Activated naive CD4-positive, alpha-beta T cell treated with anti-CD3 and anti-CD28 coated beads for 36 hours (primary cell): Measurements from ENCODE around the gene F11R. TPM values are rescaled to one million over a fixed set of nuclear protein-coding genes. Genes with fewer than 3 reads are reported as not detected.
"Not testable (repeated sequence)": the region's sequence is repeated elsewhere in the genome, so short reads cannot be mapped to it uniquely, and the experiment has no call there.

ENCODE experiments used
- CTCF ChIA-PET: fragments of 350-600 bp; sonication (Branson Sonifier 250); formaldehyde crosslinking; loops from one replicate; lab custom pipeline; 2021; ENCODE audit warnings: antibody characterized with exemption; lab: Charles Lee
- DNase-seq: peaks from one replicate; pipeline ENCODE4 v3.0.0-alpha.2; 2020
- H3K27ac Mint-ChIP-seq: one replicate; pipeline ENCODE4 v1.8.0; 2021; ENCODE audit warnings: mild to moderate bottlenecking, mixed read lengths
- H3K27me3 Mint-ChIP-seq: one replicate; pipeline ENCODE4 v1.8.0; 2021; ENCODE audit warnings: low read depth, mixed read lengths
- H3K36me3 Mint-ChIP-seq: one replicate; pipeline ENCODE4 v1.8.0; 2021; ENCODE audit warnings: low read depth, mixed read lengths
- H3K4me1 Mint-ChIP-seq: one replicate; pipeline ENCODE4 v1.8.0; 2021; ENCODE audit warnings: low read depth, mixed read lengths
- H3K4me3 Mint-ChIP-seq: one replicate; pipeline ENCODE4 v1.8.0; 2021; ENCODE audit warnings: mild to moderate bottlenecking, moderate library complexity, mixed read lengths
- H3K9me3 Mint-ChIP-seq: one replicate; pipeline ENCODE4 v1.8.0; 2021; ENCODE audit warnings: mixed read lengths
- intact Hi-C: fragments of 100-400 bp; cut with micrococcal nuclease; formaldehyde crosslinking; loops from one replicate; pipeline ENCODE4 v1.15.1; 2023
- total RNA-seq, 2 experiments: library from RNA; stranded (reverse); gene quantifications; one replicate each; pipeline ENCODE4 v1.2.3, GENCODE V29; 2021

F11R gene
- total RNA-seq, 2 experiments from 2014 or later, result 26.0 to 26.9 TPM

GRCh38 chr1:161008869-161009510, 12.0 kb downstream of the F11R start:
- no peak overlapping the region for H3K27ac Mint-ChIP-seq
- H3K36me3 Mint-ChIP-seq, result no peaks in the 10 kb centered on the region
- intact Hi-C loops, result no loop called here
- no peaks in the 10 kb centered on the region for H3K9me3 Mint-ChIP-seq
- no peaks in the 10 kb centered on the region for H3K27me3 Mint-ChIP-seq
- DNase-seq, result no peak
- CTCF ChIA-PET, result interaction anchor here (5.7 kb wide), 1 partner anchor 12 kb away, joined by 35 read pairs; no protein-coding TSS in a partner anchor
- no peak overlapping the region for H3K4me3 Mint-ChIP-seq
- H3K4me1 Mint-ChIP-seq, result peaks cover 22% of the 10 kb centered on the region

- H3K27ac Mint-ChIP-seq, result no peak overlapping the region
- H3K4me3 Mint-ChIP-seq, result no peak overlapping the region
- intact Hi-C loops, result no loop called here
- CTCF ChIA-PET, result interaction anchor here (0.6 to 5.7 kb wide), 2 partner anchors 11 to 930 kb away, joined by 5 to 35 read pairs; no protein-coding TSS in a partner anchor
- H3K9me3 Mint-ChIP-seq, result no peaks in the 10 kb centered on the region
- peaks cover 10% of the 10 kb centered on the region for H3K4me1 Mint-ChIP-seq
- no peaks in the 10 kb centered on the region for H3K27me3 Mint-ChIP-seq
- H3K36me3 Mint-ChIP-seq, result no peaks in the 10 kb centered on the region
- no peak for DNase-seq
Measured at GRCh38 chr1:161007369-161007768, 13.6 kb downstream of the F11R start.

- H3K27me3 Mint-ChIP-seq, result no peaks in the 10 kb centered on the region
- H3K36me3 Mint-ChIP-seq, result no peaks in the 10 kb centered on the region
- intact Hi-C loops, result no loop called here
- no peaks in the 10 kb centered on the region for H3K9me3 Mint-ChIP-seq
- no peak overlapping the region for H3K4me3 Mint-ChIP-seq
- no peak overlapping the region for H3K27ac Mint-ChIP-seq
- CTCF ChIA-PET, result interaction anchor here (5.7 kb wide), 1 partner anchor 10 kb away, joined by 35 read pairs; no protein-coding TSS in a partner anchor
- DNase-seq, result no peak
- H3K4me1 Mint-ChIP-seq, result peaks cover 9% of the 10 kb centered on the region
Measured at GRCh38 chr1:161006563-161006962, 14.4 kb downstream of the F11R start.

- CTCF ChIA-PET, result interaction anchor here (1.4 kb wide), 1 partner anchor 138 kb away, joined by 5 read pairs; no protein-coding TSS in a partner anchor
- intact Hi-C loops, result no loop called here
- no peak for DNase-seq
- H3K9me3 Mint-ChIP-seq, result no peaks in the 10 kb centered on the region
- peaks cover 4% of the 10 kb centered on the region for H3K4me1 Mint-ChIP-seq
- H3K27me3 Mint-ChIP-seq, result no peaks in the 10 kb centered on the region
- H3K27ac Mint-ChIP-seq, result no peak overlapping the region
- H3K36me3 Mint-ChIP-seq, result no peaks in the 10 kb centered on the region
- no peak overlapping the region for H3K4me3 Mint-ChIP-seq
Measured at GRCh38 chr1:161001525-161001924, 19.4 kb downstream of the F11R start.

- no peak overlapping the region for H3K4me3 Mint-ChIP-seq
- no peak overlapping the region for H3K27ac Mint-ChIP-seq
- peaks cover 4% of the 10 kb centered on the region for H3K4me1 Mint-ChIP-seq
- H3K9me3 Mint-ChIP-seq, result no peaks in the 10 kb centered on the region
- H3K36me3 Mint-ChIP-seq, result no peaks in the 10 kb centered on the region
- CTCF ChIA-PET, result interaction anchor here (1.3 to 1.5 kb wide), 4 partner anchors 9 to 139 kb away, joined by 4 to 9 read pairs (median 6); partner anchors contain the start of gene KLHDC9
- H3K27me3 Mint-ChIP-seq, result no peaks in the 10 kb centered on the region
- intact Hi-C loops, result no loop called here
- no peak for DNase-seq
Measured at GRCh38 chr1:161000736-161001480, 20.0 kb downstream of the F11R start.

- Mint-ChIP-seq H3K27me3 (no peaks in the 10 kb centered on the region), H3K9me3 (no peaks in the 10 kb centered on the region), H3K4me3 (no peak overlapping the region), H3K27ac (no peak overlapping the region), H3K4me1 (peaks cover 6% of the 10 kb centered on the region), H3K36me3 (no peaks in the 10 kb centered on the region)
- intact Hi-C loops, result no loop called here
- CTCF ChIA-PET, result interaction anchor here (0.9 to 4.5 kb wide), 6 partner anchors 10 to 139 kb away, joined by 4 to 45 read pairs (median 7); partner anchors contain the start of genes F11R and KLHDC9
- DNase-seq, result no peak
Measured at GRCh38 chr1:160999376-160999775, 21.6 kb downstream of the F11R start.

GRCh38 chr1:160997323-160998038, 23.5 kb downstream of the F11R start:
- no peak overlapping the region for H3K4me3 Mint-ChIP-seq
- DNase-seq, result peak; percentile 77
- peaks cover 6% of the 10 kb centered on the region for H3K4me1 Mint-ChIP-seq
- no peaks in the 10 kb centered on the region for H3K9me3 Mint-ChIP-seq
- no peaks in the 10 kb centered on the region for H3K27me3 Mint-ChIP-seq
- intact Hi-C loops, result loop anchor here (1.0 to 2.0 kb wide), 5 partner anchors 48 to 142 kb away; partner anchors contain the start of genes ARHGAP30 and USF1
- no peaks in the 10 kb centered on the region for H3K36me3 Mint-ChIP-seq
- peak overlapping the region; percentile 1 for H3K27ac Mint-ChIP-seq
- CTCF ChIA-PET, result interaction anchor here (0.6 to 5.9 kb wide), 29 partner anchors 9 to 352 kb away, joined by 3 to 99 read pairs (median 5); partner anchors contain the start of genes ARHGAP30, F11R, KLHDC9 and USF1

GRCh38 chr1:160996178-160996577, 24.8 kb downstream of the F11R start:
- H3K4me1 Mint-ChIP-seq, result peaks cover 6% of the 10 kb centered on the region
- H3K27ac Mint-ChIP-seq, result no peak overlapping the region
- no peaks in the 10 kb centered on the region for H3K36me3 Mint-ChIP-seq
- H3K9me3 Mint-ChIP-seq, result no peaks in the 10 kb centered on the region
- DNase-seq, result no peak
- intact Hi-C loops, result loop anchor here (2.0 kb wide), 1 partner anchor 73 kb away; the partner anchor contains the start of gene ARHGAP30
- no peak overlapping the region for H3K4me3 Mint-ChIP-seq
- H3K27me3 Mint-ChIP-seq, result no peaks in the 10 kb centered on the region
- CTCF ChIA-PET, result interaction anchor here (0.9 to 5.9 kb wide), 9 partner anchors 10 to 143 kb away, joined by 3 to 99 read pairs (median 10); partner anchors contain the start of genes KLHDC9 and USF1

- no peak for DNase-seq
- CTCF ChIA-PET, result interaction anchor here (0.6 to 5.9 kb wide), 3 partner anchors 25 to 122 kb away, joined by 3 to 99 read pairs (median 3); partner anchors contain the start of gene KLHDC9
- H3K27me3 Mint-ChIP-seq, result no peaks in the 10 kb centered on the region
- H3K27ac Mint-ChIP-seq, result no peak overlapping the region
- no peaks in the 10 kb centered on the region for H3K36me3 Mint-ChIP-seq
- no peaks in the 10 kb centered on the region for H3K9me3 Mint-ChIP-seq
- no peak overlapping the region for H3K4me3 Mint-ChIP-seq
- peaks cover 6% of the 10 kb centered on the region for H3K4me1 Mint-ChIP-seq
- intact Hi-C loops, result loop anchor here (1.0 to 5.0 kb wide), 3 partner anchors 104 to 216 kb away; no protein-coding TSS in a partner anchor
Measured at GRCh38 chr1:160993544-160994193, 27.3 kb downstream of the F11R start.

- DNase-seq, H3K36me3 Mint-ChIP-seq, H3K27ac Mint-ChIP-seq, H3K27me3 Mint-ChIP-seq, H3K4me3 Mint-ChIP-seq, H3K9me3 Mint-ChIP-seq, H3K4me1 Mint-ChIP-seq: not testable (repeated sequence)
- intact Hi-C loops, result loop anchor here (5.0 kb wide), 1 partner anchor 215 kb away; no protein-coding TSS in a partner anchor
- CTCF ChIA-PET, result interaction anchor here (1.0 to 2.7 kb wide), 3 partner anchors 8 to 147 kb away, joined by 3 to 16 read pairs (median 6); no protein-coding TSS in a partner anchor
Measured at GRCh38 chr1:160992036-160992435, 28.9 kb downstream of the F11R start.

GRCh38 chr1:160987359-160988050, 33.4 kb downstream of the F11R start:
- DNase-seq, result no peak
- intact Hi-C loops, result no loop called here

More at GRCh38 chr1:160987359-160988050, 33.4 kb downstream of the F11R start:
- no peaks in the 10 kb centered on the region for H3K4me1 Mint-ChIP-seq
- CTCF ChIA-PET, result interaction anchor here (0.6 to 2.5 kb wide), 12 partner anchors 8 to 167 kb away, joined by 3 to 13 read pairs (median 5); no protein-coding TSS in a partner anchor
- H3K27ac Mint-ChIP-seq, result no peak overlapping the region
- H3K9me3 Mint-ChIP-seq, result no peaks in the 10 kb centered on the region
- no peaks in the 10 kb centered on the region for H3K36me3 Mint-ChIP-seq
- H3K27me3 Mint-ChIP-seq, result peaks cover 5% of the 10 kb centered on the region
- no peak overlapping the region for H3K4me3 Mint-ChIP-seq
